IPS-18c (cell line): ENCODE results near the gene KCP.

Source experiments
- H3K4me3 ChIP-seq: 2 replicates; pipeline ENCODE4 v1.7.0; 2013; ENCODE audit warnings: low read depth, mild to moderate bottlenecking, low read length, moderate library complexity; ENCODE audit not compliant: insufficient read depth
- H3K9me3 ChIP-seq: one replicate; pipeline ENCODE4 v1.6.1; 2013; ENCODE audit warnings: mild to moderate bottlenecking, low read length, moderate library complexity; ENCODE audit not compliant: control insufficient read depth, insufficient read depth

KCP gene

GRCh38 chr7:128833148-128833945 is 77.2 kb downstream of the KCP start:
- peak overlapping the region; percentile 53 for H3K4me3 ChIP-seq
- no peaks in the 10 kb centered on the region for H3K9me3 ChIP-seq

DNA sequence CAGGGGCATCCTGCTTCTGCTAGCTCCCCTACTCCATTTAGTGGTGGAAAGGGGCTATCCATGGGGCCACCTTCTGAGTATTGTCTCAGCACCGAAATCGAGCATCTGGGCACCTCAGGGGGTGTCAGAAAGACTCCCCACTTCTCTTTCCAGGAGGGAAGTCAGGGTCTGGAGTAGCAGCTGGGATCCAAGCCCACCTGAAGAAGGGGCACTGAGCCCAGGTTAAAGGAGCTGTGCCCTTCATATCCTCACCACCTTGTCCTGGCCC is 77.7 kb downstream of the KCP start:
- no peaks in the 10 kb centered on the region for H3K9me3 ChIP-seq
- H3K4me3 ChIP-seq, result peak overlapping the region; percentile 53

DNA sequence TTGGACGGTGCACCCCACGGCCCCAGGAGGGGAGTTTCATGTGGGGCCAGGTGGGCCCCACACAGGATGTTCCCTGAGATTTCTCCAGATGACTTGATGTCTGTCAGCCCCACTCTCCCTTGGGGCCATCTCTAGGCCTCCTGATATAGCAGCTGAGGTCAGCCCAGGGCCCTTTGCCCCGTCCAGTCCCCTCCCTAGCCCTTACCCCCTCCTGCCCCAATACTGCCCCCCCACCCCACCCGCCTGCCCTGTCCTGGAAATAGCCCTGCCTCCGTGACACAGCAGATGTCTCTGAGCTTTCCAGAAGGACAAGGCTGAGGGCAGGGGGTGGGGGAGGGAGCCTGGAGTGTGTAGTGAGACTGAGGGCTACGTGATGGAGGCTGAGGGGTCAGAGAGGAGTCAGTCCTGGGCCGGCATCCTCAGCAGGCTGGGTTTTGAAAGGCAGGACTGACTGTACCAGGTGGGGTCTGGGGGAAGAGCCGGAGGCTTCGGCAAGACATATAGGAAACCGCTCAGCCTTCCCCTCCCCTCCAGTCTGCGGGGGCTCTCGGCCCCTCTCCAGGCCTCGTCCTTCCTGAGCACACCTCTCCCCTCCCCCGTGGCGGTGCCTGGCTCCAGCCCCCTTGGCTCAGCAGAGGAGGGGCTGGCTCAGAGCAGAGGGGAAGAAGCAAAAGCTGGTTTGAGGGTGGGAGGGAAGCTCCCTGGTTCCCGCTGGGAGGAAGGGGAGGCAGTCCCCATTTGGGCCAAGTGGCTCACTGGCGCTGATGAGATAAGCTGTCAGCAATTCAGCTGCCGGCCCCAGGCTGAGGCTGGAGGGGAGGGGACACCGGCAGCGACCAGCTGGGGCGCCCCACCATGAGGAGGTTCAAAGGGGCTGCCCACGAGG is 78.3 kb downstream of the KCP start:
- H3K4me3 ChIP-seq, result peak overlapping the region; percentile 53
- no peaks in the 10 kb centered on the region for H3K9me3 ChIP-seq

- Histone ChIP-seq H3K4me3 (peak overlapping the region; percentile 53), H3K9me3 (no peaks in the 10 kb centered on the region)
Observed at GRCh38 chr7:128831178-128831993, 79.1 kb downstream of the KCP start.

DNA sequence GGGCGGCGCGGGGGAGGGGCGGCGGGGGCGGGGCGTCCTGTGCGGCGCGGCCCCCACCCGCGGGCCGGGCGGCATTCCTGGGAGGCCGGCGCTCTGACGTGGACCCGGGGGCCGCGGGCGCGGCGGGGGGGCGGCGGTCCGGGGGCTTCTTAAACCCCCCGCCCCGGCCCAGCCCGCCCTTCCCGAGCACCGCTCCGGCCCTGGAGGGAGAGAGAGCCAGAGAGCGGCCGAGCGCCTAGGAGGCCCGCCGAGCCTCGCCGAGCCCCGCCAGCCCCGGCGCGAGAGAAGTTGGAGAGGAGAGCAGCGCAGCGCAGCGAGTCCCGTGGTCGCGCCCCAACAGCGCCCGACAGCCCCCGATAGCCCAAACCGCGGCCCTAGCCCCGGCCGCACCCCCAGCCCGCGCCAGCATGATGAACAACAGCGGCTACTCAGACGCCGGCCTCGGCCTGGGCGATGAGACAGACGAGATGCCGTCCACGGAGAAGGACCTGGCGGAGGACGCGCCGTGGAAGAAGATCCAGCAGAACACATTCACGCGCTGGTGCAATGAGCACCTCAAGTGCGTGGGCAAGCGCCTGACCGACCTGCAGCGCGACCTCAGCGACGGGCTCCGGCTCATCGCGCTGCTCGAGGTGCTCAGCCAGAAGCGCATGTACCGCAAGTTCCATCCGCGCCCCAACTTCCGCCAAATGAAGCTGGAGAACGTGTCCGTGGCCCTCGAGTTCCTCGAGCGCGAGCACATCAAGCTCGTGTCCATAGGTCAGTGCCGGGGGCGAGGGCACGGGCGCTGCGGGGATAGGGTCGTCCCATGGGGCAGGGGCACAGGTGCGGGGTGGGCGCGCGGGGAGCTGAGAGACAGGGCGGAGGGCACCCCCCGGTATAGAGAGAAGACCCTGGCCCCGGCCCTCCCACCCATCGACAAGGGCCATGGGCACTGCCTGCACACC is 80.0 kb downstream of the KCP start, which contains the start of gene FLNC:
Gene FLNC (plus strand): TSS at position 176 of the 947 bp plus-strand sequence. CDS start 232 bp downstream, at position 408.
- Histone ChIP-seq H3K9me3 (no peaks in the 10 kb centered on the region), H3K4me3 (peak within 1 kb of the TSS; percentile 53)

- H3K4me3 ChIP-seq, result no peak overlapping the region; the same call in 1 of the 2 replicates
- no peaks in the 10 kb centered on the region for H3K9me3 ChIP-seq
Observed at GRCh38 chr7:128829391-128830166, 80.9 kb downstream of the KCP start.

DNA sequence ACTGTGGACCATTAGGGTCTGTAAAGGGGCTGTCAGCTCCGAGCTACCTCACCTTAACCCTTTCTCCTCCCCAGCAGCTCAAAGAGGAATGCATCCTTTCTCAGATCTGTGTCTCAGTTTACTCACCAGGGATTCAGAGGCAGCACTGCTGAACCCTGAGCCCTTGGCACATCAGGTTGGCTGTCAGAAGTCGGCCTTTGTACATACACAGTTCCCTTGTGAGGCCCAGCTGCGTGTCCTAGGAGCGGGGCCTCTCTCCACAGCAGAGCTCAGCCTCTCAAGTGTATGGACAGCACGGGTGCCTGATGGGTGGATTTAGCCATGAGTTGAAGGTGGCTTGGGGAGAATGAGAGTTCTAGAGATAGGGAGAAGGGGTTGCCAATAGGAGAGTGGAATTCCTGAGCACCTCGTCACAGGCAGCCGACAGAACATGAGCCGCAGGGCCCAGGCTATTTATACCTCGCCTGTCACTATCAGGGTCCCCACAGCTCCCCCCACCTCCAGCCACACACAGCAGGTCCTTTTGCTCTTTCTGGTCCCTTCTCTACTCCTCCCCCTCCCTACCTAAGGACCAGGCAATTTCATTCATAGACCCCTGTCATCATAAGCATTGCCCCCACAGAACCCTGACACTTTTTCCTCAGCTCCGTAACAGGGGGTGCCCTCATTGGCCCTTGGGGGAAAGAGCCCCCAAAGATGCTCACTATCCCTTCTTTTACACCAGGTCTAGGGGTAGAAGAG is 82.4 kb downstream of the KCP start:
- no peak overlapping the region for H3K4me3 ChIP-seq
- no peaks in the 10 kb centered on the region for H3K9me3 ChIP-seq

DNA sequence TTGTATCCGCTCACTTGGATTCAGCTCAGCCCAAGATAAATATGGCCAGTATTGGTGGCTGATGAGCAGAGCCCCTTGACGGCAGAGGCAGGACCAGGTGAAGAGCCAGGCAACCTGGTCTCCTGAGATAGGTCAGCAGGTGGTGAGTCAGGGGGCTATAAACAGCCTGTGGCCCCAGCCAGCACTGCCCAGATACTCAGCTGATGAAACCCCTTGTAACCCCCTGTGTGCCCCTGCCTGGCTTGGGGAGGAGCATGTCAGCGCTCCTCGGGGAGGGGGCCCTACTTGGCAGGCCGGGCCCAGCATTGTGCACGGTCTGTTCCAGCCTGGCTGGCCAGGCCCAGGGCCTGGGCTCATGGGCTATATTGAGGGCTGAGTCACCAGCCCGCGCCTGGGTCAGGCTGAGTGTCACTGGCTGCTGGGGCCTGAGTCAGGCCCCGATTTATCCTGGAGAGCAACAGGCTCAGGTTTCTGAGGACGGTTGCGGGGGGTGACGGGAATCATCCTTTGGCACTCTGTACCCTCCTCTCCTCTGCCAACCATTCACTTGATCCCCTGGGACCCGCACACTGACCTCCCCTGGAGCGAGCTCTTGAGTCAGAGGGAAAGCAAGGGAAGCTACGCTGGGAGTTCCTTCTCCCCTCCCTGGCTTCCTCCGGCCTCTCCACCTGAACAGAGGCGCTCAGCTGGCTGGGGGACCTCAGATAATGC is 83.1 kb downstream of the KCP start:
- Histone ChIP-seq H3K9me3 (no peaks in the 10 kb centered on the region), H3K4me3 (no peak overlapping the region)

- no peaks in the 10 kb centered on the region for H3K9me3 ChIP-seq
Observed at GRCh38 chr7:128826916-128827247, 83.6 kb downstream of the KCP start.

More at GRCh38 chr7:128826916-128827247, 83.6 kb downstream of the KCP start:
- H3K4me3 ChIP-seq, result no peak overlapping the region
